ENCODE data around the gene IMPG2. TPM values are rescaled to one million over a fixed set of nuclear protein-coding genes. Genes with fewer than 3 reads are reported as not detected.

The IMPG2 gene
- total RNA-seq, 6 donors from 2014 or later, result 0.11 to 1.0 (median 0.20) TPM; not detected in 1

DNA sequence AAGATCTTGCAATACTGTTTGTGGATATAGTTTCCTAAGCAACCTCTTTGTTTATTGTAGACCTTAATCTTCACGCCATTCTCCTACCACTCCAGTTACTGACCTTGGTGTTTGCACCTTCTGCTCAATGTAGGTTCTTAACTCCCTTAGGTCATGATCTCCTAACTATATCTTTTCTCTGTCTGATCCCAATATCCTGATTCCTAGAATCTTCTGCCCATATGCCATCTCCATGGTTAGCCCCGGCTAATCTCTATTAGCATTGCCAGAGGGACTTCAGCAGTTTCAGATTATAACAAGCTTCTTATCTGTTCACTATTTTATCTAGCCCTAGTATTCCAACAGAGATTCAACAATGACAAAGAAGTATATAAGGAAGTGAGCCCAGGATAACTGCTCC lies 64.9 kb downstream of the IMPG2 start:
- DNase-seq (no peak), ATAC-seq (ENCODE audit: low FRiP score in 2 of 2) (no peak)
- Histone ChIP-seq H3K9me3 (no peaks in the 10 kb centered on the region), H3K4me3 (no peak overlapping the region), H3K4me1 (no peaks in the 10 kb centered on the region), H3K27me3 (no peaks in the 10 kb centered on the region), H3K36me3 (no peaks in the 10 kb centered on the region), H3K27ac (no peak overlapping the region)
- WGBS, 2 donors, result 85 to 90% methylated on average over 2 of the region's 2 CpGs
- no peak for TF ChIP-seq POLR2A (IDR thresholded peaks at IDR 0.05)
- no peak for TF ChIP-seq POLR2AphosphoS5 (IDR thresholded peaks at IDR 0.05)
- TF ChIP-seq EP300 (IDR thresholded peaks at IDR 0.05), result no peak
- TF ChIP-seq, protein P1, sequence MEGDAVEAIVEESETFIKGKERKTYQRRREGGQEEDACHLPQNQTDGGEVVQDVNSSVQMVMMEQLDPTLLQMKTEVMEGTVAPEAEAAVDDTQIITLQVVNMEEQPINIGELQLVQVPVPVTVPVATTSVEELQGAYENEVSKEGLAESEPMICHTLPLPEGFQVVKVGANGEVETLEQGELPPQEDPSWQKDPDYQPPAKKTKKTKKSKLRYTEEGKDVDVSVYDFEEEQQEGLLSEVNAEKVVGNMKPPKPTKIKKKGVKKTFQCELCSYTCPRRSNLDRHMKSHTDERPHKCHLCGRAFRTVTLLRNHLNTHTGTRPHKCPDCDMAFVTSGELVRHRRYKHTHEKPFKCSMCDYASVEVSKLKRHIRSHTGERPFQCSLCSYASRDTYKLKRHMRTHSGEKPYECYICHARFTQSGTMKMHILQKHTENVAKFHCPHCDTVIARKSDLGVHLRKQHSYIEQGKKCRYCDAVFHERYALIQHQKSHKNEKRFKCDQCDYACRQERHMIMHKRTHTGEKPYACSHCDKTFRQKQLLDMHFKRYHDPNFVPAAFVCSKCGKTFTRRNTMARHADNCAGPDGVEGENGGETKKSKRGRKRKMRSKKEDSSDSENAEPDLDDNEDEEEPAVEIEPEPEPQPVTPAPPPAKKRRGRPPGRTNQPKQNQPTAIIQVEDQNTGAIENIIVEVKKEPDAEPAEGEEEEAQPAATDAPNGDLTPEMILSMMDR (IDR thresholded peaks at IDR 0.05), result no peak

GRCh38 chr3:101253396-101253795 lies 67.0 kb downstream of the IMPG2 start:
- DNase-seq, result no peak
- TF ChIP-seq EP300 (IDR thresholded peaks at IDR 0.05), result no peak
- TF ChIP-seq, protein P1 (IDR thresholded peaks at IDR 0.05), result no peak
- TF ChIP-seq POLR2A (IDR thresholded peaks at IDR 0.05), result no peak
- TF ChIP-seq POLR2AphosphoS5 (IDR thresholded peaks at IDR 0.05), result no peak
- Histone ChIP-seq H3K4me1 (no peaks in the 10 kb centered on the region), H3K9me3 (no peaks in the 10 kb centered on the region), H3K27ac (no peak overlapping the region), H3K4me3 (no peak overlapping the region), H3K36me3 (no peaks in the 10 kb centered on the region), H3K27me3 (no peaks in the 10 kb centered on the region)
- ATAC-seq (ENCODE audit: low FRiP score in 2 of 2), result no peak
- 98 to 99% methylated on average over 3 of the region's 3 CpGs for WGBS, 2 donors

- H3K36me3 ChIP-seq, result no peaks in the 10 kb centered on the region
- no peak overlapping the region for H3K4me3 ChIP-seq
- ATAC-seq (ENCODE audit: low FRiP score in 2 of 2) (no peak), DNase-seq (no peak)
- TF ChIP-seq, protein P1 (IDR thresholded peaks at IDR 0.05), result no peak
- TF ChIP-seq POLR2AphosphoS5 (IDR thresholded peaks at IDR 0.05), result no peak
- no peak for TF ChIP-seq EP300 (IDR thresholded peaks at IDR 0.05)
- no peak for TF ChIP-seq POLR2A (IDR thresholded peaks at IDR 0.05)
- H3K9me3 ChIP-seq, result no peaks in the 10 kb centered on the region
- 94 to 96% methylated on average over 2 of the region's 2 CpGs for WGBS, 2 donors
- no peak overlapping the region for H3K27ac ChIP-seq
- no peaks in the 10 kb centered on the region for H3K4me1 ChIP-seq
- no peaks in the 10 kb centered on the region for H3K27me3 ChIP-seq
Measured at GRCh38 chr3:101252945-101253344, 67.4 kb downstream of the IMPG2 start.

- 97 to 100% methylated on average over 1 of the region's 1 CpG for WGBS, 2 donors
- Histone ChIP-seq H3K27me3 (no peaks in the 10 kb centered on the region), H3K9me3 (no peaks in the 10 kb centered on the region), H3K27ac (no peak overlapping the region), H3K4me3 (no peak overlapping the region), H3K4me1 (no peaks in the 10 kb centered on the region), H3K36me3 (no peaks in the 10 kb centered on the region)
- DNase-seq, result no peak
- no peak for ATAC-seq (ENCODE audit: low FRiP score in 2 of 2)
- TF ChIP-seq POLR2A (IDR thresholded peaks at IDR 0.05), result no peak
Measured at GRCh38 chr3:101252307-101252706, 68.1 kb downstream of the IMPG2 start.

DNA sequence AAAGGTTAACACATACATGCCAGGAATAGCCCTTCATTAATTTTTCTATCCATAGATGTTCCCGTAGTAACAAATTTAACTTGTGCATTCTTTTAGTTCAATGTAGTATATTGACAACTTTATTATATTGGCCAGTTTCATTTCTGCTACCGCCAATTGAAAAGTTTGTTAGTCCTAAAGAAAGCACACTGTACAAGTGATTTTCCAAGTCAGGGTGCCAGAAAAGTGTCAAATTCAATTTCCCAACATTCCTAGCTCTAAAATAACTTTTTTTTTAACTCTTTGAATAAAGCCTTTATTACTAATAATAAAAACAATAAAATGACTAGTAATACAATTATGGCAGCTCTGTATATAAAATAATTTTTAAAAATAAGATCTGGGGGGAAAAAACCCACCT lies 68.9 kb downstream of the IMPG2 start:
- Histone ChIP-seq H3K36me3 (no peaks in the 10 kb centered on the region), H3K27ac (no peak overlapping the region), H3K4me3 (no peak overlapping the region), H3K9me3 (no peaks in the 10 kb centered on the region), H3K27me3 (no peaks in the 10 kb centered on the region), H3K4me1 (no peaks in the 10 kb centered on the region)
- no peak for DNase-seq
- ATAC-seq (ENCODE audit: low FRiP score in 2 of 2), result no peak
- WGBS, 2 donors, result 80 to 90% methylated on average over 2 of the region's 2 CpGs
- TF ChIP-seq, protein P1 (IDR thresholded peaks at IDR 0.05), result no peak
- TF ChIP-seq EP300 (IDR thresholded peaks at IDR 0.05) (no peak), POLR2A (IDR thresholded peaks at IDR 0.05) (no peak), POLR2AphosphoS5 (IDR thresholded peaks at IDR 0.05) (no peak)

Data from upper lobe of left lung (tissue), 6 donors.